CD4-positive, alpha-beta T cell (primary cell): ENCODE data around the gene ANAPC5. TPM values are rescaled to one million over a fixed set of nuclear protein-coding genes. Genes with fewer than 3 reads are reported as not detected.
A peak's percentile ranks its signal among the peaks of the same experiment; 100 is the strongest.

Experiments
- ATAC-seq: fragments of 200-7000 bp; cut with Tn5 transposase; one replicate; pipeline ENCODE4 v1.10.0; 2022; ENCODE audit warnings: mild to moderate bottlenecking; ENCODE audit not compliant: poor library complexity
- CTCF ChIA-PET: fragments of 350-600 bp; sonication (Branson Sonifier 250); formaldehyde crosslinking; loops from one replicate; lab custom pipeline; 2021; ENCODE audit warnings: antibody characterized with exemption, inconsistent platforms; lab: Charles Lee
- POLR2A ChIA-PET: fragments of 350-600 bp; sonication (Branson Sonifier 250); formaldehyde crosslinking; loops from one replicate; lab custom pipeline; 2021; ENCODE audit warnings: antibody characterized with exemption, inconsistent platforms; lab: Charles Lee
- DNase-seq, 14 experiments: peaks; one replicate each; pipeline ENCODE4 v3.0.0-alpha.2; 2013 to 2020; ENCODE audit warnings: mixed read lengths in 2 of 14
- H3K27ac ChIP-seq, 2 donors: one replicate each; pipeline versions ENCODE4 v1.5.1 to v1.7.0; 2013; ENCODE audit warnings: low read length in 2 of 2, low read depth in 1 of 2, mild to moderate bottlenecking in 1 of 2
- H3K27me3 ChIP-seq, 2 experiments: 1 replicate in 1 of 2; 2 replicates in 1 of 2; pipeline versions ENCODE4 v1.6.1 to v1.7.0; 2013; ENCODE audit warnings: low read length in 2 of 2, control low read depth in 1 of 2, mild to moderate bottlenecking in 1 of 2, moderate library complexity in 1 of 2; ENCODE audit not compliant: insufficient read depth in 2 of 2, control insufficient read depth in 1 of 2
- H3K36me3 ChIP-seq: one replicate; pipeline ENCODE4 v1.6.1; 2013; ENCODE audit warnings: low read length, control low read depth; ENCODE audit not compliant: insufficient read depth
- H3K4me1 ChIP-seq: one replicate; pipeline ENCODE4 v1.6.1; 2013; ENCODE audit warnings: low read length, control low read depth; ENCODE audit not compliant: insufficient read depth
- H3K4me3 ChIP-seq: one replicate; pipeline ENCODE4 v1.5.1; 2013; ENCODE audit warnings: mild to moderate bottlenecking, low read length, moderate library complexity
- H3K9me3 ChIP-seq, 2 experiments: 1 replicate in 1 of 2; 2 replicates in 1 of 2; pipeline versions ENCODE4 v1.6.1 to v1.7.0; 2013; ENCODE audit warnings: low read length in 2 of 2, mild to moderate bottlenecking in 2 of 2, control low read depth in 1 of 2, moderate library complexity in 1 of 2; ENCODE audit not compliant: control insufficient read depth in 1 of 2, insufficient read depth in 1 of 2
- H3K27ac Mint-ChIP-seq: one replicate; pipeline ENCODE4 v1.8.0; 2020; ENCODE audit warnings: mixed read lengths
- H3K27me3 Mint-ChIP-seq: one replicate; pipeline ENCODE4 v1.8.0; 2021; ENCODE audit warnings: mixed read lengths
- H3K36me3 Mint-ChIP-seq: one replicate; pipeline ENCODE4 v1.8.0; 2021; ENCODE audit warnings: low read depth, mixed read lengths
- H3K4me1 Mint-ChIP-seq: one replicate; pipeline ENCODE4 v1.8.0; 2021; ENCODE audit warnings: low read depth, mixed read lengths
- H3K4me3 Mint-ChIP-seq: one replicate; pipeline ENCODE4 v1.8.0; 2020; ENCODE audit warnings: mild to moderate bottlenecking, mixed read lengths
- H3K9me3 Mint-ChIP-seq: one replicate; pipeline ENCODE4 v1.8.0; 2020; ENCODE audit warnings: mixed read lengths
- intact Hi-C, 2 experiments: fragments of 100-400 bp; cut with DNase I in 1 of 2; cut with micrococcal nuclease in 1 of 2; formaldehyde crosslinking; loops; one replicate each; pipeline versions ENCODE4 v1.15.1 to v1.9.0; 2023 to 2025; cut with DNase I, micrococcal nuclease
- total RNA-seq, 174 experiments: library from RNA in 2 of 174; stranded (reverse) in 2 of 174; gene quantifications; one replicate each; pipeline ENCODE4 v1.2.3 and lab custom pipeline; 2021 to 2026
- TF ChIP-seq, protein P1 (sequence below): fragments of 200-600 bp; IDR thresholded peaks from one replicate; pipeline ENCODE4 v1.8.0; 2022; ENCODE audit warnings: antibody characterized with exemption, mild to moderate bottlenecking

Gene ANAPC5
- total RNA-seq, 2 experiments from 2014 or later, result 88.2 to 96.2 TPM

DNA sequence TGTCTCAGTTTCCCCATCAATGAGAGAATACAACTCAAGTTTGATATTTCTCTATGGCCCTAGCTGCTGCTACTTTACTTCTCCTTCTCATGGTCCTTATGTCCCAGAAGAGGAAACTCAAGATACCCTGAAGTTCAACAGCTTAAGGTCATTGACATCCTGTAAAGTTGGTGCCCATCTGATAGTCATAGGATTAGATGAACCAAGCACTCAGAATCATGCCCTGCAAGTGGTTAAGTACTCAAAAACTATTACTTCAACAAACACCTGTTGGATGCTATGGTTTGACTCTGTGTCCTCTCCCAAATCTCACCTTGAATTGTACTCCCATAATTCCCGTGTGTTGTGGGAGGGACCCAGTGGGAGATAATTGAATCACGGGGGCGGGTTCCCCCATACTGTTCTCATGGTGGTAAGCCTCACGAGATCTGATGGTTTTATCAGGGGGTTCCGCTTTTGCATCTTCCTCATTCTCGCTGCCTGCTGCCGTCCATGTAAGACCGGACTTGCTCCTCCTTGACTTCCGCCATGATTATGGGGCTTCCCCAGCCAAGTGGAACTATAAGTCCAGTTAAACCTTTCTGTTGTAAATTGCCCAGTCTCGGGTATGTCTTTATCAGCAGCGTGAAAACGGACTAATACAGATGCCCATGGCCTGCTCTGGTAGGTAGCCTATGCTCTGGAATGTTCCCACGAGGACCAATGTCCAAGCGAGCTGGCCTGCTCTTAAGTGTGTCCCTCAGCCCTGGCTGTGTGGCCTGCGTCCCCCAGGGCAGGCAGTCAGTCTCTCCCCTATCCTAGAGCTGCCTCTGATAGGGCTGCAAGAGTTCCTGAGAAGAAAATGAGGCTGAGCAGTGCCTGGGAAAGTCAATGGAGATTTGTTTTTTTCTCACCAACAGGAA is 73.8 kb downstream of the ANAPC5 start:
- intact Hi-C loops, result no loop called here
- H3K36me3 Mint-ChIP-seq, result peaks cover 23% of the 10 kb centered on the region
- H3K27ac Mint-ChIP-seq, result no peak overlapping the region
- no peak overlapping the region for H3K4me3 Mint-ChIP-seq
- CTCF ChIA-PET, result no interaction called here
- H3K9me3 Mint-ChIP-seq, result no peaks in the 10 kb centered on the region
- no peaks in the 10 kb centered on the region for H3K27me3 Mint-ChIP-seq
- Histone ChIP-seq H3K27ac (peak overlapping the region in 1 of 2 donors; percentile 29), H3K4me1 (no peaks in the 10 kb centered on the region), H3K9me3 (no peaks in the 10 kb centered on the region), H3K36me3 (peaks cover 16% of the 10 kb centered on the region), H3K27me3 (no peaks in the 10 kb centered on the region), H3K4me3 (no peak overlapping the region)
- POLR2A ChIA-PET, result no interaction called here
- TF ChIP-seq, protein P1, sequence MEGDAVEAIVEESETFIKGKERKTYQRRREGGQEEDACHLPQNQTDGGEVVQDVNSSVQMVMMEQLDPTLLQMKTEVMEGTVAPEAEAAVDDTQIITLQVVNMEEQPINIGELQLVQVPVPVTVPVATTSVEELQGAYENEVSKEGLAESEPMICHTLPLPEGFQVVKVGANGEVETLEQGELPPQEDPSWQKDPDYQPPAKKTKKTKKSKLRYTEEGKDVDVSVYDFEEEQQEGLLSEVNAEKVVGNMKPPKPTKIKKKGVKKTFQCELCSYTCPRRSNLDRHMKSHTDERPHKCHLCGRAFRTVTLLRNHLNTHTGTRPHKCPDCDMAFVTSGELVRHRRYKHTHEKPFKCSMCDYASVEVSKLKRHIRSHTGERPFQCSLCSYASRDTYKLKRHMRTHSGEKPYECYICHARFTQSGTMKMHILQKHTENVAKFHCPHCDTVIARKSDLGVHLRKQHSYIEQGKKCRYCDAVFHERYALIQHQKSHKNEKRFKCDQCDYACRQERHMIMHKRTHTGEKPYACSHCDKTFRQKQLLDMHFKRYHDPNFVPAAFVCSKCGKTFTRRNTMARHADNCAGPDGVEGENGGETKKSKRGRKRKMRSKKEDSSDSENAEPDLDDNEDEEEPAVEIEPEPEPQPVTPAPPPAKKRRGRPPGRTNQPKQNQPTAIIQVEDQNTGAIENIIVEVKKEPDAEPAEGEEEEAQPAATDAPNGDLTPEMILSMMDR, result no peak
- ATAC-seq (no peak), DNase-seq (peak in 3 of 14 experiments; percentile 5 to 68 (median 58))
- peaks cover 6% of the 10 kb centered on the region for H3K4me1 Mint-ChIP-seq

DNA sequence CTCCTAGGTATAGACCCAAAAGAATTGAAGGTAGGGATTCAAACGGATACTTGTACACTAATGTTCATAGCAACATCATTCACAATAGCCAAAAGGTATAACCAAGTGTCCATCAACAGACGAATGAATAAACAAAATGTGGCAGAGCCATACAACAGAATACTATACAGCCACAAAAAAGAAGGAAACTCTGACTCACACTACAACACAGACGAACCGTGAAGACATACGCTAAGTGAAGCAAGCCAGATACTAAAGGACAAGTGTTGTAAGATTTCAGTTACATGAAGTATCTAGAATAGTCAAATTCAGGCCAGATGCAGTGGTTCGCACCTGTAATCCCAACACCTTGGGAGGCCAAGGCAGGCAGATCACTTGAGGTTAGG is 74.8 kb downstream of the ANAPC5 start:
- CTCF ChIA-PET, result no interaction called here
- H3K4me3 ChIP-seq, result no peak overlapping the region
- Mint-ChIP-seq H3K4me3 (no peak overlapping the region), H3K27ac (no peak overlapping the region), H3K36me3 (peaks cover 31% of the 10 kb centered on the region), H3K27me3 (no peaks in the 10 kb centered on the region), H3K9me3 (no peaks in the 10 kb centered on the region), H3K4me1 (peaks cover 6% of the 10 kb centered on the region)
- POLR2A ChIA-PET, result no interaction called here
- TF ChIP-seq, protein P1, result no peak
- intact Hi-C loops, result no loop called here
- H3K4me1 ChIP-seq, result no peaks in the 10 kb centered on the region
- peak overlapping the region in 1 of 2 donors; percentile 45 for H3K27ac ChIP-seq
- DNase-seq (peak in 2 of 14 experiments; percentile 26 to 43), ATAC-seq (no peak)
- H3K36me3 ChIP-seq, result peaks cover 19% of the 10 kb centered on the region
- no peaks in the 10 kb centered on the region for H3K27me3 ChIP-seq
- H3K9me3 ChIP-seq, result no peaks in the 10 kb centered on the region

DNA sequence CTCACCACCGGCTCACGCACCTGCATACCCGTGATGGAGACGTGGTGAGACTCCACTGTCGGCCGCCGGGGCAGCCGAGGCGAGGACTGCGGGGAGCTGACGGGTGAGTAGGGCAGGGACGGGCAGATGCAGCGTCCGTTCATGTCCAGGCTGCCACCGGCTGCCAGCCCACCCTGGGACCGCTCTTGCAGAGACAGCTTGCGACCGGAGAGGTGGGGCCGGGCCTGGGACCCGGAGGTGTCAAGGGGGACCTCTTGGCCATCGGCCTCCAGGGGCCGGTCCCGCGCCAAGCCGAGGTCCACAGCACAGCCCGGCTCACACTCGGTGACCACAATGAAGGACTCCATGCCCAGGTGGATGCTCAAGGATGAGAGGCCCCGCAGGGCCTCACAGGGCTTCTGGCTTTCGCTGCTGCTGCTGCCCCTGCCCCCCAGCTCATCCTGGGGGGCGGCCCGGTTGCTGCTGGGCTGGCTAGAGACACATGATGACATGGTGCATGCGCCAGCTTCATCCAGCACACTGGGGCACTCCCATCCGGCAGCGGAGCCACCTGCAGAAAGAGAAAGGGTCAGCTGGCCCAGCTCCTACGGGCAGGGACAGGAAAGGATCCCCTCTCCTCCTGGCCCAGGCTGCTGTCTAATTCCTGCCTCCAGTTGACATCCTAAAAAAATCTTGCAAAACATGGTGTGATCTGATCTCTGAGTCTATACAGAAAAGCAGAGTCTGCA is 78.0 kb downstream of the ANAPC5 start:
- POLR2A ChIA-PET, result interaction anchor here (1.0 kb wide), 1 partner anchor 34 kb away, joined by 3 read pairs; no protein-coding TSS in a partner anchor

More for the DNA sequence above, 78.0 kb downstream of the ANAPC5 start:
- TF ChIP-seq, protein P1, result no peak
- Mint-ChIP-seq H3K27ac (no peak overlapping the region), H3K9me3 (no peaks in the 10 kb centered on the region), H3K4me1 (peaks cover 6% of the 10 kb centered on the region), H3K27me3 (no peaks in the 10 kb centered on the region), H3K36me3 (peaks cover 43% of the 10 kb centered on the region), H3K4me3 (no peak overlapping the region)
- CTCF ChIA-PET, result no interaction called here
- H3K27me3 ChIP-seq, result no peaks in the 10 kb centered on the region
- H3K4me1 ChIP-seq, result no peaks in the 10 kb centered on the region
- DNase-seq (no peak), ATAC-seq (no peak)
- H3K27ac ChIP-seq, result no peak overlapping the region
- H3K4me3 ChIP-seq, result no peak overlapping the region
- no peaks in the 10 kb centered on the region for H3K9me3 ChIP-seq
- intact Hi-C loops, result no loop called here
- H3K36me3 ChIP-seq, result peaks cover 30% of the 10 kb centered on the region
